ENCODE measurements around the gene SF3B2. TPM values are rescaled to one million over a fixed set of nuclear protein-coding genes. Genes with fewer than 3 reads are reported as not detected.
"Not testable (repeated sequence)": the region's sequence is repeated elsewhere in the genome, so short reads cannot be mapped to it uniquely, and the experiment has no call there.

SF3B2 gene
- polyA plus RNA-seq, 1 donor, result 128 TPM

GRCh38 chr11:66078949-66079348 is 26.8 kb downstream of the SF3B2 start:
- DNase-seq, result not testable (repeated sequence)

DNA sequence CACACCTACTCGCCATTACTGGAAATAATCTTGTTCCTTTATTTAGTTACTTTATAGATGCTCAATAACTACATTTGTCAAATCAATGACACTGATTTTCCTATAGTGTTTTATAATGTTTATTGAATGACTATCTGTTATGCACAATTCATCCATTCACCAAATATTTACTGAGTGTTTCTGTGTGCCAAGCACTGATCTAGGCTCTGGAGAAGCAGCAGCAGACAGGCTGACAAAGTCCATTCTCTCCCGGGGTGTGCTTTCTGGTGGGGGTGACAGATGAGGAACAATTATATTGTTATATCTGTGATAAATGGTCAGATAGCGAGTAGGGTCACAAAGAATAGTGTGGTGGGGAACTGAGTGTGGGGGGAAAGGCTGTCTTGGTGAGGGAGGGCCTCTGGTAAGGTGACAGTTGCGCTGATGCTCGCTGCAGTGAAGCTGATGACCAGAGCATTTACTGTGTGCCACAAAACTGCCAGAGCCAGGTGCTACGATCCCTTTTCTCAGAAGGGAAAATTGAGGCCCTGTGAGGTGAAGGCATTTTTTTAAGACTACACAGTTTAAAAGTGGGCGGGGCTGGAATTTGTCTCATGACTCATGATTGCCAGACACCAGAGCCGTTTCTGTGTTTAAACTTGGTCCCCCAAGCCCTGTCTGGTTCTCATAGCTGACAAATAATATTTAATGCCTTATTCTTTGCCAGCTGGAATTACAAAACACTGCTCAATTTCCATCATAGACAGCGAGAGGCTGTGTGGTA is 28.1 kb downstream of the SF3B2 start:
- DNase-seq, result no peak

DNA sequence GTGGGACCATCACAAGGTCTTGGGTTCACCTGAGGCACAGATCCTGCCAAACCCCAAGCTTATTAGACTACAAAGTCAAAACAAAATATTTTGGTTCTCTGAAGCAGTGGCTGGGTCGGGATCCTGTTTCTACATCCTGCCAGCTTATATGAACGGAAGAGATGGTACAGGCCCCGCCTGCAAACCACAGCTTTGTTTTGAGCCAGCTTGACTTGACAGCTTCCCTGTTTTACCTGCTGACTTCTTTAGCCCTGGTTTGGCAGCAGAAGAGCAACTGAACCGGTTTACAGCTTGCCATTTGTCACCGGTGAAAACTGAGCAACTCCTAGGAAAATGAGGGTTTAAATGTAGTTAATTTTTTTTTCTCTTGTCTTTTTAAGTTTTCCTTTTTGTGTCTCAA is 29.3 kb downstream of the SF3B2 start:
- no peak for DNase-seq

DNA sequence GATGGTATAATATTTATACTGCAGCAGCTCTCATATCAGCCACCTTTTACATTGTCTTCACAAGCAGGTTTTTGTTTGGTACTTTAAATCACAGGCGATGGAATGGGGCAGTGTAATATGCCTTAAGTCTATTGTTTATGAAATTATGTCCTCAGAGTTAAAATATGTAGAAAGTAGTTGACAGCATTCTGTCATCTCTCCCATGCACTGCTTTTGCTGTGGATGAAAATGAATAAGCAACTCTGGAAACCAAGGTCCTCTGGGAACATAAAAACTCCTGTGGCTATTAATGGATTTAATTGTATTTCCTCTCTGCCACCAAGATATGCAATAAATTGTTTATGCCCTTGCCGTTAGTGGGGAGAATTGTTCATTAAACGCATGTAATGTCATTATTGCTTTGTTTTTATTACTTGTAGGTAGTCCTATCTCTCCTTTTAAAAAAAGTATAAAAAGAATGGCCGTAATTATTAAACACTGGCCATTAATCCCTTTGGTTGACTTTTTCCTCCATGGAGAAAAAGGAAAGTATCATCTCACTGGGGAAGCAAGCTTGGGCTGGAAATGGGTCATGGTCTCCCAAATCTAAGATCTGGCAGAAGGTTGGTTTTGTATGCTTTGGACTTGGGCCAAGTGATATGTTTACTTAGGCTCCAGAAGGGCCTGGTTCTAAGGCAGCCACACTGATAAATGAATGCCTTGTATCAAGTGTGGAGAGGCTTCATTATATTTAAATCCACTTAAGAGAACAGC is 31.0 kb downstream of the SF3B2 start:
- DNase-seq, result no peak

DNA sequence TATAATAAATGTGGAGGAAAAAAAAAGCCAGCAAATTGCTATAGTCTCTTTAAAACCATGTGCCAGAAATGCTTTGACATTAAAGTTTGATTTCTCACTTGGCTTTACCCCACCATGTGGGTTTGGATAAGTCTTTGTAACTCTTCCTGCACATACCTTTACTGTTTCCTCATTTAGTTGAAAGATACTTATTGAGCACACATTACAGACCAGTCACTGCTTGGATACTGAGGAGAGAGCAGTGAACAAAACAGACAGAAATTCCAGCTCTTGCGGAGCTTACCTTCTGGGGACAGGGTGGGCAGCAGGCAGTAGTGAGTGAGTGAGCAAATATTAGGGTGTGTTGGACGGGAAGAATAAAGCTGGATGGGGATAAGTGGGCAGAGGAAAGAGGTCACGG is 31.6 kb downstream of the SF3B2 start:
- no peak for DNase-seq

- no peak for DNase-seq
These were observed 32.8 kb downstream of the SF3B2 start for GRCh38 chr11:66084821-66085475.

GRCh38 chr11:66087148-66087908 is 35.2 kb downstream of the SF3B2 start:
- DNase-seq, result no peak

GRCh38 chr11:66089067-66089466 is 36.9 kb downstream of the SF3B2 start:
- DNase-seq, result no peak

- DNase-seq, result no peak
These were observed 38.1 kb downstream of the SF3B2 start for GRCh38 chr11:66090288-66090687.

- DNase-seq, result not testable (repeated sequence)
These were observed 40.0 kb downstream of the SF3B2 start for GRCh38 chr11:66092125-66092524.

- not testable (repeated sequence) for DNase-seq
These were observed 47.6 kb downstream of the SF3B2 start for GRCh38 chr11:66099746-66100145.

- peak; percentile 61 for DNase-seq
These were observed 48.3 kb downstream of the SF3B2 start for GRCh38 chr11:66100272-66101065.

GRCh38 chr11:66101066-66101464 is 48.9 kb downstream of the SF3B2 start:
- no peak for DNase-seq

- no peak for DNase-seq
These were observed 52.0 kb downstream of the SF3B2 start for GRCh38 chr11:66104057-66104638.

DNA sequence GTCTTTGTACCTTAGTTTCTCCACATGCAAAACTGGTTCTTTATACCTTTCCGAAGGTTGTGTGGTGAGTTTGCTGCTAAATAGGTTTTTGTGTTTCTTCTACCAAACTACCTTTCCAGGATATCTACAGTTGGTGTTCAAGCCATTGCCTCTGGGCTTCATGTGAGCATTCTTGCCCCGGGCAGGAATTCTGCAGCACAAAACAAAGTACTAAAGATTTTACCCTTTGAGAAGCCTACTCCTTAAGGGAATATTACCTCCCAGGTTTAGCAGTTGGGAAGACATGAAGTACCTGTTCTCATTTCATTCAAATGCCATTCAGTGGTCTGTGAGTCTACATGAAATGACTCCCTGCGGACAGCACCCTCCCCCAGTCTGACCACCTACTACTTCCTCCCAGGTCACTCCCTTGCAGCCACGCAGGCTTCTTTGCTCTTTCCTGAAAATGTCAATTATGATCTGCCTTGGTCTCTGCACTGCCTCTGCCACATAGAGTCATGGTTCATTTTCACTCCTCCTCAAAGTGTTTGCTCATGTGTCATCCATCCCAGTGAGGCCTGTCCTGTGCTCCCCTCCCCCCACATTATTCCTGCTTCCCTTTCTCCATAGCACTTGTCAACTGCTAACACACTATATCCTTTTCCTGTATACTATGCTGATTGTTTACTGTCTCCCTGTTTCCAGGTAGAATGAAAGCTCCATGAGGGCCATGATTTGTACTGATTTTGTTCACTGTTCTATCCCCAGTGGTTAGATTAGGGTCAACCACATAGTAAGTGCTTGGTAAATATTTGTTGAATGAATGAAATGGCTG is 54.8 kb downstream of the SF3B2 start:
- no peak for DNase-seq

- DNase-seq, result no peak
These were observed 55.7 kb downstream of the SF3B2 start for GRCh38 chr11:66107600-66108510.

DNA sequence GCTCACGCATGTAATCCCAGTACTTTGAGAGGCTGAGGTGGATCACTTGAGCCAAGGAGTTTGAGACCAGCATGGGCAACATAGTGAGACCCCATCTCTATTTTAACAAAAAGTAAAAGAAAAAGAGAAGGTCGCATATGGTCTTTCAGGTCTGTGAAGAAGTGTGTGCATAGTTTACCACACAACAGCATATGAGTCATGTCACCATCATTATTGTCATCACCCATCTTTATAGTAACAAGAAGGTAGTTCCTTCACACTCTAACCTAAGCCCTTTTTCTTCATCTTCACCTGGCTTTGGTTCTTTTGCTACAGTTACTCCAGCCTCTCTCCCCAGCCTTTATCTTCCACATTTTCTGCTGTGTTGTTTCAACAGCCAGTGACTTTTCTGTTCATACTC is 57.1 kb downstream of the SF3B2 start:
- DNase-seq, result no peak

- no peak for DNase-seq
These were observed 59.0 kb downstream of the SF3B2 start for GRCh38 chr11:66111158-66111557.

DNA sequence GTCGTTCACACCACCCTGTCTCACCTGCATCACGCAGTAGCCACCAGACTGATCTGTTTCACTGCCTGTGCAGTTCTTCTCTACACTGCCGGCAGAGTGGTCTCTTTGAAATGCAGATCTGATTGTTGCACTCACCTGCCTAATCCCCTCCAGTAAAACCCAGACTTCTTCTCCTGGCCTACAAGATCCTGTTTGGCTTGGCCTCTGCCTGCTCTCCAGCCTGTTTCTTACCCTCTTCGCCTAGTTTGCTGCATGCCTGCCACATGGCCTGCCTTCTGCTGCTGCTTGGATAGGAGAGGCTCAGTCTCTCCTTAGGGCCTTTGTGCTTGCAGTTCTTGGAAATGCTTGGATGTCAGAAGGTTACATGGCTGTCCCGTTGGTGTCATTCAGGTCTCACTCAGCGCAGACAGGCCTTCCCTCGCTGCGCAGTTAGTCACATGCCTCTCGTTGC is 59.9 kb downstream of the SF3B2 start:
- DNase-seq, result no peak

Data from hindlimb muscle (tissue), 1 donor.